IPS-15b (cell line): ENCODE measurements around the gene PTPRO.

Experiments
- H3K27me3 ChIP-seq: one replicate; pipeline ENCODE4 v1.6.1; 2013; ENCODE audit warnings: low read length; ENCODE audit not compliant: control insufficient read depth, insufficient read depth
- H3K36me3 ChIP-seq: one replicate; pipeline ENCODE4 v1.6.1; 2013; ENCODE audit warnings: low read length; ENCODE audit not compliant: control insufficient read depth, insufficient read depth
- H3K4me1 ChIP-seq: one replicate; pipeline ENCODE4 v1.6.1; 2013; ENCODE audit warnings: mild to moderate bottlenecking, low read length; ENCODE audit not compliant: control insufficient read depth, insufficient read depth
- H3K4me3 ChIP-seq: one replicate; pipeline ENCODE4 v1.5.1; 2013; ENCODE audit warnings: low read depth, low read length
- H3K9ac ChIP-seq: one replicate; pipeline ENCODE4 v1.6.1; 2013; ENCODE audit warnings: low read depth, mild to moderate bottlenecking, low read length
- H3K9me3 ChIP-seq: one replicate; pipeline ENCODE4 v1.6.1; 2013; ENCODE audit warnings: mild to moderate bottlenecking, low read length; ENCODE audit not compliant: control insufficient read depth, insufficient read depth

The PTPRO gene

DNA sequence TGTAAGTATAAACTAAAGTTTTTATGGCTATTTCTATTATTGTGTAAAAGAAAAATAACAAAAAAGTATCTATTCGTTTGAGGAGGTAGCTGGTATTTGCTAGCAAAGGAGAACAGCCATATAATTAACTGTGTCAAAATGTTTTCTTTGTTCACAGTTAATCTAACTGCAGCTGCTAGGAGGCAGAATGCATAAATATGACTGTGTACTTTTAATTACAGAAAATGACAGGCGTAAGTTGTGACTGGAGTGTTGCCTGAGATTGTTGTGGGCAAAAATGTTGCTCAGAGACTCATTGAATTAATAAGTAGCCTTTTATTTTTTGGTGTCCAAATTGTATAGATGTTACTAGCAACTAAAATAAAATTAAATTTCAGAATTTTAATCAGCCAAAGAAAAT lies 33.5 kb downstream of the PTPRO start:
- Histone ChIP-seq H3K9me3 (no peaks in the 10 kb centered on the region), H3K9ac (no peak overlapping the region), H3K4me3 (no peak overlapping the region), H3K4me1 (no peaks in the 10 kb centered on the region), H3K27me3 (no peaks in the 10 kb centered on the region), H3K36me3 (no peaks in the 10 kb centered on the region)

DNA sequence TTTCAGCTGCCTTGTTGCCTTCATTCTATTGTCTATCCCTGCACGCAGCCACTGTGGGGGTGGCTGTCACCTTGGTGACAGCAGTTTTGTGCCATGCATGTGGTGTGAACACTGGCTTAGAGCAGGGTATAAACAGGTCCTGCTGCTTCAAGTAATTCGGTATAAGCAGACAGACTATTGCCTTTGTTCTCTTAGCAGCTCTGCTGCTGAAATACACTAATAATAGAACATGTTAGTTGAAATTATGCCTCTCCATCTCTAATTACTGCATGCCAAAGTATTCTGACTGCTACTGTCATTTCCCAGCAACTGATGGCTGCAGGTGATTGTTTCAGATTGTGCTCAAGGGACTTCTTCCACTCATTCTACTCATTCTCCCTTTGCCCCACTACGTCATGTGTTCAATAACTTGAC lies 34.6 kb downstream of the PTPRO start:
- Histone ChIP-seq H3K9me3 (no peaks in the 10 kb centered on the region), H3K4me3 (no peak overlapping the region), H3K4me1 (no peaks in the 10 kb centered on the region), H3K27me3 (no peaks in the 10 kb centered on the region), H3K9ac (no peak overlapping the region), H3K36me3 (no peaks in the 10 kb centered on the region)

DNA sequence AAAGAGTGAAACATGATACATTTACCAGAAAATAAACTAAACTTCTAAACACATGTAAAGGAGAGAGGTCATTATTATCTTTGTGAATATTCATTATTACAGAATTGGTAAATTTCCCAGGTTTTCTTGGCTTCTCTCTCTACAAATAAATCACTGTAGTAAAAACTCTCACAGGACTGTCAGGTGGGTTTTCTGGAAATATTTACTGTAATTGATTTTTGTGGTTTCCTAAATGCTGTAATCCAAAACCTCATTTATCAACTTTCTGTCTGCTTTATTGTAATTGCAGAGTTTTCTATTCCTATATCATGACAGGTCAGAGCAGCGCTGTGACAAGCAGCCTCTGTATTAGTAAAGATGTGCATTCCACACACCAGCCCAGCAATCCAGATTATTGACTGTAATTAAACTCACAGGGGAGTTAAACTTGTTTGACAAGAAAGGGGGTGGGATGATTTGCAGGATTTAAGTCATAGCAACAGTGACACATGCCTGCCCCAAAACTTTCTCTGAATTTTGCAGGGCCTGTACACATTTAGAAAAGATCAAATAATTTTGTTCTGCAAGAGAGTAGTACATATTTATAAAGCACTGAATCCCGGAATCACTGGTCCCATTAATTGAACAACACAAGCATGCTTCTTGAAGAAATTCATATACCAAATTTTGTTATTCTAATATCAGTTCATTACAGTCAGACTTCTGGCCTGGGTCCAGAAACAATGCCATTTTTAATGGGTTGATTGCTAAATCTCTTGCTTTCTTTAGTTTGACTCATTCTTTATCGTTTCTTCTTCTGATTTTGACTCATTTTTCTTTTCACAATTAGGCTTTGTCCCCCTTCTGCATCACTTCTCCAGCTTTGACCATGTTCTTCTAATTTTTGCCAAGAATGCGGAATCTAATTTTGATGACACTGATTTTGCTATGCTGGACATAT lies 42.2 kb downstream of the PTPRO start:
- Histone ChIP-seq H3K9me3 (no peaks in the 10 kb centered on the region), H3K36me3 (no peaks in the 10 kb centered on the region), H3K4me1 (no peaks in the 10 kb centered on the region), H3K4me3 (no peak overlapping the region), H3K27me3 (no peaks in the 10 kb centered on the region), H3K9ac (no peak overlapping the region)

DNA sequence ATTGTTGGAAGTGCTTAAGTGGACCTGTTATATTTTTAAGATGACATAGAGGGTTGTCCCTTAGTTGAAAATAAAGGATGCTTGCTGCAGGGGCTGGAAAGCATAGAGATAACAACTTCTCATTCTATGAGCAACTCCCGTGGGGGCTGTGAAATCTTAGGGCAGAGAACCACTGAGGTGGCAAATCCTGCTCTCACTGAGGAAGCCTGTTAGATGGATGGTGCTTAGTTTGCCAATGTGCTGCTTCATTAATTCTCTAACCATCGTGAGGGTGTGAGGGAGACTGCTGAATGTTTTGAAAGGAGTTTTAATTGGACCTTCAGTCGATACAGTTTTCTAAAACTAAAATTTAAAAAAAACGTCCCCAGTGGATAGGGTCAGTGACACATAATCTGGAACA lies 46.5 kb downstream of the PTPRO start:
- Histone ChIP-seq H3K4me1 (no peaks in the 10 kb centered on the region), H3K9me3 (no peaks in the 10 kb centered on the region), H3K27me3 (no peaks in the 10 kb centered on the region)

DNA sequence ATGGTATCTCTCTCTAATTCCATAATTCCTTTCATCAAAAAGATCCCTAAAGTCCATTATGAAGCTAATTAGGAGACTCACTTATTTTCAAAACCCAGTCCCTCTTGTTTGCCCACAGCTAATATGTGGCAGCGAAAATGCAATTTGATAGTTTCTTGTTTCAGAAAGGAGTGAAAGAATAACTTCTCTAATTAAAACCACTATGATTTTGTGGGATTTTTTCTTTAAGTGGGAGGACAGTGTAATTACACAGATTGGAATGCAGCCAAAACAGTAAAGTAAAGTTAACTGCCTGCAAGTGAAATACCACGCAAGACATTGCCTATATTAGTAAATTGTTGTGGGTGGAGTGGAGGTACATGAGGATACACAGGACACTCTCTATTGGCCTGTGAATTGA lies 50.0 kb downstream of the PTPRO start:
- no peaks in the 10 kb centered on the region for H3K4me1 ChIP-seq
- H3K36me3 ChIP-seq: no peaks in the 10 kb centered on the region
- H3K27me3 ChIP-seq: no peaks in the 10 kb centered on the region
- H3K9ac ChIP-seq: no peak overlapping the region
- no peak overlapping the region for H3K4me3 ChIP-seq
- H3K9me3 ChIP-seq: no peaks in the 10 kb centered on the region

More for the DNA sequence above, 46.5 kb downstream of the PTPRO start:
- no peak overlapping the region for H3K9ac ChIP-seq
- no peak overlapping the region for H3K4me3 ChIP-seq
- no peaks in the 10 kb centered on the region for H3K36me3 ChIP-seq

DNA sequence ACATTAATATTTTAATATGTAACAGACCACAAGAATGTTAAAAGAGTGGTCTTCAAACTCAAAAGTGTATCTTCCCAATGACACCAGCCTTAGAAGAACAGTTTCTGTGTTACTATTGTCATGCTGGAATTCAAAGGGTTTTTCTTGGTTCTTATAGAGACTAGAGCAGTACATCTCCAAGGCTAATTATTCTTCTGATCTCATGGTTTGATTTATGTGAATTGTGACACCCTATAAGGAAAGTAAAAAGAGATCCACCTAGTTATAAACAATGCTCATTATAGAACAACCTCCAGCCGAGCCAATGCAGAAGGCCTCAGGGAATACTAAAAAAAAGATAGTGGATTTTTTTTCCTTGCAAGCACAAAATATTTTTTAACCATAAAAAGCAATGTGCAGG lies 65.5 kb downstream of the PTPRO start:
- Histone ChIP-seq H3K9ac (no peak overlapping the region), H3K27me3 (no peaks in the 10 kb centered on the region), H3K4me1 (no peaks in the 10 kb centered on the region), H3K36me3 (no peaks in the 10 kb centered on the region), H3K9me3 (no peaks in the 10 kb centered on the region), H3K4me3 (no peak overlapping the region)

DNA sequence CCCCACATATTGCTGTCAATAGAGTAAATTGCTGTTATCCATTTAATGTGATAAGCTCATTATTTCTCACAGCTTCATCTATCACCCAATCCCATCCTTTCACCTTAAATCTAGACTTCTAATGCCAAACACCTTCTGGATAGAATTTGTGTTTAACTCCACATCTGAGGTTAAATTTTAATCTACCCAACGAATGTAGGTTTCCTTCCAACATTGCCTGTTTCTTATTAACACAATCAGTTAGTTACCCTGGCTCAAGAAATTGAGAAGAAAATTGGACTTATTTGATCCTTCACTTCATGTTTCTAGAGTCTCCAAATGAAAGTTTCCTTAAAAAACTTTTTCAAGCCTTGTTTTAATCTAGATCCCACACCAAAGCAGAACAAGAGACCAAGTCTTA lies 67.3 kb downstream of the PTPRO start:
- H3K4me1 ChIP-seq: no peaks in the 10 kb centered on the region
- no peak overlapping the region for H3K4me3 ChIP-seq
- H3K27me3 ChIP-seq: no peaks in the 10 kb centered on the region
- H3K36me3 ChIP-seq: no peaks in the 10 kb centered on the region
- H3K9me3 ChIP-seq: no peaks in the 10 kb centered on the region
- no peak overlapping the region for H3K9ac ChIP-seq

DNA sequence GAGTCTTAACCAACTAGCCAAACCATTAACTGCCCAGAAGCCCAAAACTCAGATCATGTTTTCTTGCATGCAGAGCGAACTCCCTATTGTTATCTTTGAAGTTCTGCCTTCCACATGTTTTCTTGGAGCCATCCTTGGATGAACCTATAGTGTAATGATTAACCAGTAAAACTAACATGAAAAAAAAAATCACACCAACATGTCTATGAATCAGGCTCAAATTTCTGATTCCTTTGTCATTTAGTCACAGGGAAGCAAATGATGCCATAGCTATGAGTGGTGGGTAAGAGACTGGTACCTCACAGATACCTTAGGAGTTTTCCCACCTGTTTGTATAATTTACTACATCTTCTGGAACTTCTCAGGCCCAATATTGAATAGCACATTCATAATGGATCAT lies 70.7 kb downstream of the PTPRO start:
- Histone ChIP-seq H3K27me3 (no peaks in the 10 kb centered on the region), H3K9ac (no peak overlapping the region), H3K36me3 (no peaks in the 10 kb centered on the region), H3K4me1 (peaks cover 4% of the 10 kb centered on the region), H3K4me3 (no peak overlapping the region), H3K9me3 (no peaks in the 10 kb centered on the region)

DNA sequence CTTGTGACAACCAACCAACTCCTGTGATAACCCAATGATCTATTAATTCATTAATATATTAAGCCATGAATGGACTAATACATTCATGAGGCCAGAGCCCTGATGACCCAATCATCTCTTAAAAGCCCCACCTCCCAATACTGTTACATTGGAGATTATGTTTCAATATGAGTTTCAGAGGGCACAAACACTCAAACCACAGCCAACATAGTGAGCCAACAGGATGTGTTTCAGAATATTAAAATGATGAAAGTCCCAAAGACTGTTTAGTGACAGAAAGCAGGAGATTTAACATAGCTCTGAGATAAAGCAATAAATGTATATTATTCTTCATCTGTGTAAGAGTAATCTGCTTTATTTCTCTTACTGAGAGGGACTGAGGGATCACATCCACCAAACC lies 71.7 kb downstream of the PTPRO start:
- Histone ChIP-seq H3K9ac (no peak overlapping the region), H3K27me3 (no peaks in the 10 kb centered on the region), H3K4me1 (peaks cover 4% of the 10 kb centered on the region), H3K9me3 (no peaks in the 10 kb centered on the region), H3K36me3 (no peaks in the 10 kb centered on the region), H3K4me3 (no peak overlapping the region)

DNA sequence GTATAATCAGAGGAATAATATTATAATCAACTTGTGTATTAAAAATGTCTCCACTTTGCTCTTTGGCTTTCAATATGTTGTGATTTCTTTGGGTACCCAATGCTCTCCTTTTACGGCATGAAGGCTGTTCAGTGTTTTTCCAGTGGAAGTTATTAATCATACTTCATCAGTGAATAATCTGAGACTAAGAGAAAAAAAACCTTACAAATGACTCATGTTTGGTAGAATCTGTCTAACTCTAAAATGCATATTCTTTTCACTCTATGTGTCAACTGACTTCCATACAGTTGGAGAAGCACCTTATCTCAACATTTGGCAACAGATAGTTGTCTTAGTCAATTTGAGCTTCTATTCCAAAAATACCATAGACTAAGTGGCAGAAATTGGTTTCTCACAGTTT lies 82.2 kb downstream of the PTPRO start:
- Histone ChIP-seq H3K9me3 (no peaks in the 10 kb centered on the region), H3K4me3 (no peak overlapping the region), H3K27me3 (no peaks in the 10 kb centered on the region), H3K36me3 (no peaks in the 10 kb centered on the region), H3K9ac (no peak overlapping the region), H3K4me1 (no peaks in the 10 kb centered on the region)

DNA sequence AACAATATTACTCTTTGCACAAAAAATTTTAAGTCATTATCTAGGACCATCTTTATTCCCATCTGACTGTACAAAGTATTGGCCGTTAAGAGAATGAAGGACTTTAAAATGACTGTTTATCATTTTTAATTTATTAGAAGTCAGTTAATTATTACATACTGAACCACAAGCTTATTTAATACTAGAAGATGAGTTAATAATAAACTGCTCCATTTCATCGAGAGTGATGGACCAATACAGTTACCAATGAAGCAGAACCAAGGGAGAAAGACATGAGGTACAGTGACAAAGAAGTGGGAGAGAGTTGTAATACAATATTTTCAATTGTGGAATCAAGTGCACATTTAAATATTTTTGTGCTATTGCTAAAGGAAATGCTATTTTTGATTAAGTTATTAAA lies 83.3 kb downstream of the PTPRO start:
- H3K4me1 ChIP-seq: no peaks in the 10 kb centered on the region
- H3K9ac ChIP-seq: no peak overlapping the region
- H3K36me3 ChIP-seq: no peaks in the 10 kb centered on the region
- H3K27me3 ChIP-seq: no peaks in the 10 kb centered on the region
- H3K4me3 ChIP-seq: no peak overlapping the region
- no peaks in the 10 kb centered on the region for H3K9me3 ChIP-seq

DNA sequence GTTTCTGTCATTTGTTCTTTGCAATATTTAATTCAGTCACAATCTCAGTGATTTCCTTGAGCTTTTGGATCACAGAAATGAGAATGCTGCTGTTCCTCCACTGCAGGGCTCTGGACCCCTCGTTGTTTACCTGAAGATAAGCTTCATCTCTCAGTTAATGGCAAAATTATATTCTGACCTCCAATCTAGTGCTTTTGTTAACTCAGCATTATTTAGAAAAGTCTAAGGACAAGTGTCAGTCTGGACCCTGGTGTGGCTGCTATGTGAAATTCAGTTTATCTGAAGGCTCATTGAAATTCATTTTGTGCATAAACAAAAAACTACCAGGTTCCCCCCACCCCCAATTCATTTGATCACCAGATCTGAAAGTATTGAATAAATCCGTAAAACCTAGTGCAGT lies 84.7 kb downstream of the PTPRO start:
- no peak overlapping the region for H3K4me3 ChIP-seq
- H3K4me1 ChIP-seq: no peaks in the 10 kb centered on the region
- H3K9me3 ChIP-seq: no peaks in the 10 kb centered on the region
- H3K27me3 ChIP-seq: no peaks in the 10 kb centered on the region
- H3K9ac ChIP-seq: no peak overlapping the region
- no peaks in the 10 kb centered on the region for H3K36me3 ChIP-seq
